HG03571 (cell line): Measurements from ENCODE around the gene AQP2.

Experiments used
- ATAC-seq: cut with Tn5 transposase; IDR thresholded peaks from one replicate; pipeline ENCODE4 v1.9.1; 2021; ENCODE audit not compliant: unreplicated experiment

Gene AQP2

GRCh38 chr12:49954863-49955830 is 4.6 kb downstream of the AQP2 start:
- no peak for ATAC-seq

DNA sequence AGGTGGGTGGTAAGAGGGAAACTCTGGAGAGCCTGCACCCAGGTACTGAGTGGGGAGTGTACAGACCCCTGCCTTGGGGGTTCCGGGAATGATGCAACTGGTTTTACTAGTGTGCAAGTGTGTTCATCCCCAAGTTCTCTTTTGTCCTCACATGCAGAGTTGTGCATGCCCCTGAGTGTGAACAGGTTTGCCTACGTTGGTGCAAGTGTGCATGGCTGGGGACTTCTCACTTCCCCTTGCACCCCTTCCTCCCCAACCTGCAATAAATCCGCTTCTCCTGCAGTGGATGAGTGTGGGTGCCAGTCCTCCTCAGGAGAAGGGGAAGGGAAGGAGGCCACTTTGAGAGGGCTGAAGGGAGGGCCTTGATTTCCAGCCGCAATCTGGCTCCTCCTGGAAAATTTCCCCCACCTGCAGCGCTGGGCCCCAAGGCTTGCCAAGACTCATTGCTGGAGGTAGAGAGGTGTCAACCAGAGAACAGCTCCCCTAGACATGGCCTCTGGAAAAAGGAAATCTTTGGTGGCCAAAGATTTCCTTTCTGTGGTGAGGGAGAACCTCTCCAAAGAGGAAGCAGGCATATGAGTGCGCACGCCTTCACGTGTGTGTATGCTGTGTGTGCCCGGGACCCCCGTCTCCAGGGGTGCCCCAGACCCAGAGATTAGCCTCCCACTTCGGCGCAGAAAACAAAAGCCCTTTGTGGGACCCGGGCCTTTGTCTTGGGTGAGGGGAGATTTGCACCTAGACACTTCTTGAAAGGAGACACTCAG is 5.5 kb downstream of the AQP2 start:
- no peak for ATAC-seq

DNA sequence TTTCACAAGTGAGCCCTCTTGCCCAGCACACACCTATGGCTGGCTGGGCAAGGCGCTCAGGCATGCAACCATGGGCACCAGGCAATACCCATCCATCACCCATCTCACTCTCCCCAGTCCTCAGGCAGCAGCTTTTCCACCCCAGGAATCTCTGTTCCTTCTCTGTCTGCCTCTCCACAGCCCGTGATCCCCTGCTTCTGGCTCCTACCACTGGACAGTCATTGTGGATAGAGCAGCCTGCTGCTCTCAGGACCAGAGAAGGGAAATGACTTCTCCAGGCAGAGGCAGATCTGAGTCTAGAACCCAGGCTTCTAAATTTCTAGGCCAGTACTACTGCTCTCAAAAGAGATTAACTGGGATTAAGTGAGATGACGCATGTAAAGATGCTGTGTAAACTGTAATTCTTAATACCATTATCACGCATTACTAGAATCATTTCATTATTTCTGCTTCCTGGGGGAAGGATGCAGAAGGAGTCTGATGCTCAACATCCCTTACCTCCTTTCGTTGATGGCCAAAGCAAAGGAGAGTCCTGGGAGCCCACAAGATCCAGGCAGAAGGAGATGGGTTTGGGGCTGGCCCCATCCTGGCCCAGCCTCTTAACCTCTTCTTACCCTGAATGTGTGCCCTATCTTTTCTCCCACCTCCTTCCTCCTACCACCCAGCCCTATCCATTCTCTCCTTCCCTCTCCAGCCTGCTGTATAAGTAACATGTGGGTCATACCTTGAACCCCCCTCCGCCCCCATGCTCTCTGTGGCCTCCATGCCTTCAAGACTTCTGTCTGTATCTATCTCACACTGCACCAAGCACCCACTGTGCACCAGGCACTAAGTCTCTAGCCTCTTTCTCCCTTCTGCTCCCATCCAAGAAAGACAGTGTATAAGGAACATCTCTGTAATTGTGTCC is 6.4 kb downstream of the AQP2 start:
- ATAC-seq, result no peak

DNA sequence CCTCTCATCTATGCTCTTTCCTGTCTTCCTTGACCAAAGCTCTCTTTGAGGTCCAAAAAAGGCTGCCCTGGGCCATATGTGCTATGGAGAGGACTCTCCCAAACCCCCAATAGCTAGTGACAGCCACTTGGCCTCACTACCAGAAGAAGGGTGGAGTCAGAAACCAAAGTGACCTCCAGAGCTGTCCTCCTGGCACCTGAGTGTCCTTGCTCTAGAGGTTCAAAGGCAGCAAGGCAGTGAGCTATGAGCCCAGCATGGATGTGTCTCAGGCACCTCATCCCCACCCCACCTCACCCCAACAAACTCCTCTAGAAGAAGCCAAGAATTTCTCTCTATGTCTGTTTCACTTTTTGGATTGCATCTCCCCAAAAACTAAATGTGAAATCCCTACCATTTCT is 7.0 kb downstream of the AQP2 start:
- ATAC-seq, result no peak

- no peak for ATAC-seq
These were observed 9.3 kb downstream of the AQP2 start for GRCh38 chr12:49959685-49960473.

GRCh38 chr12:49960474-49961110 is 10.1 kb downstream of the AQP2 start:
- ATAC-seq, result no peak

GRCh38 chr12:49961111-49961922 is 10.8 kb downstream of the AQP2 start, which contains the start of gene AQP5:
Gene AQP5 (plus strand): TSS chr12:49961872. CDS start chr12:49962018, 146 bp downstream.
- no peak for ATAC-seq

DNA sequence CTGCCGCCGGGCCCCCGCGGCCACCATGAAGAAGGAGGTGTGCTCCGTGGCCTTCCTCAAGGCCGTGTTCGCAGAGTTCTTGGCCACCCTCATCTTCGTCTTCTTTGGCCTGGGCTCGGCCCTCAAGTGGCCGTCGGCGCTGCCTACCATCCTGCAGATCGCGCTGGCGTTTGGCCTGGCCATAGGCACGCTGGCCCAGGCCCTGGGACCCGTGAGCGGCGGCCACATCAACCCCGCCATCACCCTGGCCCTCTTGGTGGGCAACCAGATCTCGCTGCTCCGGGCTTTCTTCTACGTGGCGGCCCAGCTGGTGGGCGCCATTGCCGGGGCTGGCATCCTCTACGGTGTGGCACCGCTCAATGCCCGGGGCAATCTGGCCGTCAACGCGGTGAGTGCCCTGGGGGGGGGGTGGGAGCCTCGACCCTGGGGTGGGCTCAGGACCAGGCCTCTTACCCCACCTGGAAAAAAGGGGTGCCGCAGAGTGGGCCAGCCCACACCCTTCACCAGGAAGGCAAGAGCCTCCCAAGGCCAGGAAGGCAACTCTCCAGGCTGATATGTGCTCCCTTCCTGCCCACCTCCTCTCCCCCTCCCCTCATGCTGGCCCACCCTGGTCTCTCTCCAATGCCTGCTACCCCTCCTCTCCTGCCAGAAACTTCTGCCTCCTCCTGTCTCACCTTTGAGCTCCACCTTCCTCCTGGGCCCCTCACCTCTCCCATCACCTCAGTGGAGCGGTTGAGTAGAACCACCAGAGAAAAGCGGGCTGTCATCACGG is 11.6 kb downstream of the AQP2 start:
- no peak for ATAC-seq

- no peak for ATAC-seq
These were observed 12.6 kb downstream of the AQP2 start for GRCh38 chr12:49962861-49963765.

DNA sequence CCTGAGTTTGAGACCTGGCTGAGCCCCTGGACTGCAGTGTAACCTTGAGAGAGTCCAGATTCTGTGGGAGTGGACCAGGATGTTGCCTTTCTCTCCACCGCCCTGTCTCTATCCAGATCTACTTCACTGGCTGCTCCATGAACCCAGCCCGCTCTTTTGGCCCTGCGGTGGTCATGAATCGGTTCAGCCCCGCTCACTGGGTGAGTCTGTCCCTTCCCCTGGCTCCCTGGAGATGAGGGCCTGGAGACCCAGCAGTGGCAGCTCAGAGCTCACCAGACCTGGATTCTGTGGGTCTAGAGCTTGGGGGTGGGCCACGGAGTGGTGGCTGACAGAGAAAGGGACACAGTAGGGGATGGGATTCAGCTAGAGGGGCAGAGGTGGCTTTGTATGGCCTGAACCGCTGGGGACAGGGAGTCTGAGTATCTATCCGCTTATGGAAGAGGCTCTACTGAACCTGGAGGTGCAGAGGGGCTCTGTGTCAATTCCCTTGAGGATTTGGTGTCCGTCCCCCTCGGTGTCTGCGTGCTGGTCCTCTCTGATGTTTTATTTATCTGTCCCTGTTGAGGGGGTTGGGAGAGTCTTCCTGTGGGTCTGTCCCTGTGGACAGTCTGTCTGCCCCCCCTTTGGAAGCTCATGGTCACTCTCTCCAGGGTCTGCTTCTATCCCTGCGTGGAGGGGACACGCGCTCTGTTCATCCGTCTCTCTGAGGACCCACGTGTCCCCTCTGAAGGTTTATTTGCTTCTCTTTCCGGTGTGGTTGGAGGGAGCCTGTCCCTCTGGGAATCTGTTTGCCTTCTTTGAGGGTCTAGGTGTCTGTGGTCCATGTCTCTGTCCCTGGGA is 13.7 kb downstream of the AQP2 start:
- ATAC-seq, result no peak

DNA sequence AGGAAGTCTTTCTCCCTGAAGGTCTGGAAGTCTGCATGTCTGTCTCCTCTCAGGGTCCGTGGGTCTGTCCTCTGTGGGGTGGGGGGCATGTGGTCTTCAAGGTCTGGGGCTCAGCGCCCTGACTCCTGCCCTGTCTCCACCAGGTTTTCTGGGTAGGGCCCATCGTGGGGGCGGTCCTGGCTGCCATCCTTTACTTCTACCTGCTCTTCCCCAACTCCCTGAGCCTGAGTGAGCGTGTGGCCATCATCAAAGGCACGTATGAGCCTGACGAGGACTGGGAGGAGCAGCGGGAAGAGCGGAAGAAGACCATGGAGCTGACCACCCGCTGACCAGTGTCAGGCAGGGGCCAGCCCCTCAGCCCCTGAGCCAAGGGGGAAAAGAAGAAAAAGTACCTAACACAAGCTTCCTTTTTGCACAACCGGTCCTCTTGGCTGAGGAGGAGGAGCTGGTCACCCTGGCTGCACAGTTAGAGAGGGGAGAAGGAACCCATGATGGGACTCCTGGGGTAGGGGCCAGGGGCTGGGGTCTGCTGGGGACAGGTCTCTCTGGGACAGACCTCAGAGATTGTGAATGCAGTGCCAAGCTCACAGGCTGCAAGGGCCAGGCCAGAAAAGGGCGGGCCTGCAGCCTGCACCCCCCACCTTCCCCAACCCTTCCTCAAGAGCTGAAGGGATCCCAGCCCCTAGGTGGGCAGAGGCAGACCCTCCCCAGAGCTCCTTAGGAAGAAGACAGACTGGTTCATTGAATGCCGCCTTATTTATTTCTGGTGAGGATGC is 14.5 kb downstream of the AQP2 start:
- ATAC-seq, result no peak

- no peak for ATAC-seq
These were observed 15.3 kb downstream of the AQP2 start for GRCh38 chr12:49965836-49966235.

- no peak for ATAC-seq
These were observed 16.0 kb downstream of the AQP2 start for GRCh38 chr12:49966511-49967041.

DNA sequence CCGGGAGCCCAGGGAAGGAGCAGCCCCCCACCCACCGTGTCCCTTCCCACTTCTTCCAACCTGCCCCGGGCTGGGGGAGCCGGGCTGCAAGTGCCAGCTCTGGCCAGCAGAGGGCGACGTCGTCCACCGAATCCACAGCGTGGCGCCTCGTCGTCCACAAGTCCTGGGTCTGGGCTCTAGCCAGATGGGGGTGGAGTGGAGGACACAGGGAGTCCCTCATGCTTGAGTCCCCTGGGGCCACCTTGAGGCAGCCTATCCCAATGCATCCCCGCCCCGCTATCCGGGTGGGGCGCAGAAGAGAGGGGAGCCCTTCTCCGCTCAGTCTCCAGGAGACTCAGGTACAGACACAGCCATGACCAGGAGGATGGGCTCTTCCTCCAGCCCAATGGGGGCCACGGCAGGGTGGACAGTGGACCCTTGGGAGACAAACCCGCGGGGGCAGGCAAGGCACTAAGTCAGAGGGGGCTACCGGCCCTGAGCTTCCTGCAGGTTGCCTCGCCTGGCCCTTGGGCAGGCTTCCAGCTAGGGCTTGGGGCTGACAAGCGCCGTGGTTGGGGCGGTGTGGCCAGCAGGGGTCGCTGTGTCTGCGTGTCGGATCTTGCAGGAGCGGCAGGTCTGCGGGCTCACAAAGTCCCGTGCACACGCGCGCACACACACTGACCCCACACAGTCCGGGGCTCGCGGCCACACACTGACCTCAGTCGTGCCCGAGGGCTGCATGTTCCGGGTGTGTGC is 16.7 kb downstream of the AQP2 start:
- ATAC-seq, result peak; percentile 56
